Muscle layer of colon (tissue), 2 donors: ENCODE measurements around the gene FKBP14.
"Not testable (repeated sequence)": the region's sequence is repeated elsewhere in the genome, so short reads cannot be mapped to it uniquely, and the experiment has no call there.

Experiments
- H3K27ac ChIP-seq: one replicate; pipeline ENCODE4 v1.7.0; 2013; ENCODE audit warnings: low read depth, mild to moderate bottlenecking, low read length, moderate library complexity
- H3K27me3 ChIP-seq, 2 donors: one replicate each; pipeline ENCODE4 v1.7.0; 2013; ENCODE audit warnings: low read length in 2 of 2, mild to moderate bottlenecking in 2 of 2; ENCODE audit not compliant: insufficient read depth in 2 of 2, control insufficient read depth in 1 of 2
- H3K36me3 ChIP-seq: one replicate; pipeline ENCODE4 v1.7.0; 2013; ENCODE audit warnings: mild to moderate bottlenecking, low read length; ENCODE audit not compliant: insufficient read depth
- H3K4me1 ChIP-seq: one replicate; pipeline ENCODE4 v1.7.0; 2013; ENCODE audit warnings: mild to moderate bottlenecking, low read length; ENCODE audit not compliant: insufficient read depth
- H3K4me3 ChIP-seq, 2 donors: one replicate each; pipeline ENCODE4 v1.7.0; 2013; ENCODE audit warnings: low read length in 2 of 2, low read depth in 1 of 2, mild to moderate bottlenecking in 1 of 2, moderate library complexity in 1 of 2
- H3K9ac ChIP-seq: one replicate; pipeline ENCODE4 v1.7.0; 2013; ENCODE audit warnings: low read length
- H3K9me3 ChIP-seq: one replicate; pipeline ENCODE4 v1.7.0; 2013; ENCODE audit warnings: mild to moderate bottlenecking, low read length
- donor health status: abdominal sarcoma.
- donor health status: Adenocarcinoma of cecum.

The FKBP14 gene

DNA sequence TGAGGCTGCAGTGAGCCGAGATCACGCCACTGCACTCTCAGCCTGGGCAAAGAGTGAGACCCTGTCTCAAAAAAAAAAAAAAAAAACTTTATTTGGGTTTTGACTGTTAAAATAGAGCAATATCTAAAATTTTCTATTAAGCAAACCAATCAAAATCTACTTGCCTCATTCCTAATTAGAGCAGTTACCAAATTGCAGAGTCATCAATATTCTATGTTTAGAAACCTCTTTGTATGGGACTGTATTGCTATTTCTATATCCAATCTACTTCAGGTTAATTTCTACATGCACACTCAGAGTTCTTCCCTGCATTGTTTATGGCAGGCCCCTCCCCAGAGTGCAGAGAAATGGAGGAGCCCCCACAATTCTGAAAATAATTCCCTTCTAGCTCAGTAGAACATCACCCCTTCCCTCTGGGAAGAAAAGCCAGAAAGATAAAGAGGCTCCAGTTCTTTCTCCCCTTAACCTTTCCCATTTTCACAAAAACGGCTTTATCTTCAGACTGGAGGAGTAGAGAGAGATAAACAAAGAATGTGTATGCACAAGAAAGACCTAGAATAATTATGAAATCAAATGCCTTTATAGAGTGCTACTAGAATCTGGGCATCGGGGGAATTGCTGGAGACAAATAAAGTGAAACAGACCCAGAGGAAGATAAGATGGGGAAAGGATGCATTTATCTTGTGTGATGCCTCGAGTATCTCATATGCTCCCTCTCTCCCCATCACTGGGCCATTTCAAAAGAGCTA, 54.8 kb downstream of the FKBP14 start:
- H3K9me3 ChIP-seq = no peaks in the 10 kb centered on the region
- no peak overlapping the region for H3K9ac ChIP-seq
- peaks cover 2% of the 10 kb centered on the region for H3K36me3 ChIP-seq
- H3K27me3 ChIP-seq = no peaks in the 10 kb centered on the region
- H3K4me3 ChIP-seq = no peak overlapping the region
- H3K4me1 ChIP-seq = peaks cover 29% of the 10 kb centered on the region
- H3K27ac ChIP-seq = no peak overlapping the region

DNA sequence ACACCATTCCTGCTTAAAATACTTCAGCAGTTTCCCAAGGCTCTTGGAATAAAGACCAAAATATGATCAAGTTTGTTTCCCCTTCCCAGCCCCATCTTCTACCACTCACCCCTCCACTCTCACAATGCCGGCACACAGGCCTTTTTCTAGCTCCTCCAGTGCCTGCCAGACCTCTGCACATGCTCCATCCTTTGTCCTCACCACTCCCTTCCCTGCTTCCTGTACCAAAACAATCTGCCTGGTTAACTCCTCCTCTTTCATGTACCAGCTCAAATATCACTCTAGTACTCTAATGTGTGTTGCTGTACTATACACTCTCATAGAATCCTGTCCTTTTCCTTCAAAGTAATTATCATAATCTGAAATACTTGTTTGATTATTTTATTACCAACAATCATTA, 56.3 kb downstream of the FKBP14 start:
- H3K9ac ChIP-seq = no peak overlapping the region
- no peaks in the 10 kb centered on the region for H3K27me3 ChIP-seq
- H3K4me3 ChIP-seq = no peak overlapping the region
- no peaks in the 10 kb centered on the region for H3K9me3 ChIP-seq
- peaks cover 13% of the 10 kb centered on the region for H3K4me1 ChIP-seq
- peaks cover 15% of the 10 kb centered on the region for H3K36me3 ChIP-seq
- no peak overlapping the region for H3K27ac ChIP-seq

DNA sequence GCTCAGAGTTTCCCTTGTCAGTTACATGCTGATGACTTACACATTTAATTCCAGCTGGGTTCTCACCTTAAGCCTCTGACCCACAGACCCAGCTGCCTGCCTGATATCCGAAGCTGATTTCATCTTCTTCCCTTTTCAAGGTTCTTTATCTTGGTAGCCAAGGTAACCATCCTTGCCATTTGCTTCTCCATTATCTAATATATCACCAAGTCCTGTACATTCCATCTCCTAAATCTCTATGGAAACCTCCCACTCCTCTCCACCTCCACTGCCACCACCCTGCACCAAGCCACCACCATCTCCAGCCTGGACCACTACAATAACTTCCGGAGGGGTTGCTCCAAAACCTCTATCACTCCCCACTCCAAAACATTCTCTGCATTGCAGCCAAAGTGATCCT, 56.8 kb downstream of the FKBP14 start:
- H3K27ac ChIP-seq = no peak overlapping the region
- H3K27me3 ChIP-seq = no peaks in the 10 kb centered on the region
- H3K9me3 ChIP-seq = no peaks in the 10 kb centered on the region
- peaks cover 13% of the 10 kb centered on the region for H3K4me1 ChIP-seq
- H3K4me3 ChIP-seq = no peak overlapping the region
- H3K36me3 ChIP-seq = peaks cover 15% of the 10 kb centered on the region
- no peak overlapping the region for H3K9ac ChIP-seq

DNA sequence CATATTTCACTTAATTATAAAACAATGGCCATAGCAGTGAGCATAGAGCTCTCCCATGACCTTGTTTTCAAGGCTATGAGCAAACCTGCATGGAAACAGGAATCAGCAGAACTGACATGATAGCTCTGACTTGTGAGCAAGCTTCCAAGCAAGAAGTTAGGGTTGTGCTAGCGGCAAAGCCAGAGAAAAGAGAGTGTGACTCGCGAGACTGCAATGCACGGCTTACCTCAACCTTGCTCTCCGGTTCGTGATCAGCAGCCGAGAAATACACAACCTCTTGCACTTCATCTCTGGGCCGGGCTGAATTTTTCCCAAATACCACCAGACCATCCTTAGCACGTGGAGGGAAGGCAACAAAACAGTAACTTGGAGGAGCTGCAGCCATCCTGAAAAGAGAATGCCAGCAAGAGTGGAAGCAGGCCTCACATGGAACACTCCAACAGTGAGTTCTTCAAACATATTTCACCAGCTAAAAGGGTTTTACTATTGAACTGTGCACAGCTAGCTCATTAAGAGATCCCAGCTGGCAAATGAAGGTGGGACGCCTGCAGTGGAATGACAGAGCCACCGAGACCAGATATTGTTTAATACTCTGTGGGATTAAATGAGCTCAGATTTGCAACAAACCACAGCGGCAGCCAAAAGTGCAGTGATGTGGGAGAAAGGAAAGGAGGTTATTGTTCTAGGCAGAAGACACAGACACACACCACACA, 57.7 kb downstream of the FKBP14 start:
- no peaks in the 10 kb centered on the region for H3K9me3 ChIP-seq
- no peak overlapping the region for H3K27ac ChIP-seq
- H3K27me3 ChIP-seq = no peaks in the 10 kb centered on the region
- H3K9ac ChIP-seq = no peak overlapping the region
- no peak overlapping the region for H3K4me3 ChIP-seq
- peaks cover 15% of the 10 kb centered on the region for H3K36me3 ChIP-seq
- H3K4me1 ChIP-seq = peaks cover 13% of the 10 kb centered on the region

DNA sequence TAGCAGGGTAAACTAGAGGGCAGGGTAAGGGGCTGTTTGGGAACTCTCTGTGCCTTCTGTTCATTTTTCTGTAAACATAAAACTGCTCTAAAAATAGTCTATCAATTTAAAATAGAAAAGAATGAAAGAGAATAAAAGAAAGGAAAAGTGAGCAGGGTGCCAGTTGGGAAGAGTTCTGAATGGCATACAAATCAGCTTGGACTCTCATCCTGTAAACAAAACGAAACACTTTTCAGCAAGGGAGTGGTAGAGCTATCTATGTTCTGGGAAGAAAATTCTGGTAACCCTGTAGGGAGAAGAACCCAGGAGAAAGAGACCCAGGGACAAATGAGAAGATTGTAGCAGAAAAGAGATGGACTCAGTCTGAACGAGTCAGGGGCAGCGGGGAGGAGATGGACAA, 61.5 kb downstream of the FKBP14 start:
- no peaks in the 10 kb centered on the region for H3K4me1 ChIP-seq
- peaks cover 15% of the 10 kb centered on the region for H3K36me3 ChIP-seq
- no peak overlapping the region for H3K4me3 ChIP-seq
- H3K9me3 ChIP-seq = no peaks in the 10 kb centered on the region
- H3K9ac ChIP-seq = no peak overlapping the region
- H3K27ac ChIP-seq = no peak overlapping the region
- no peaks in the 10 kb centered on the region for H3K27me3 ChIP-seq

DNA sequence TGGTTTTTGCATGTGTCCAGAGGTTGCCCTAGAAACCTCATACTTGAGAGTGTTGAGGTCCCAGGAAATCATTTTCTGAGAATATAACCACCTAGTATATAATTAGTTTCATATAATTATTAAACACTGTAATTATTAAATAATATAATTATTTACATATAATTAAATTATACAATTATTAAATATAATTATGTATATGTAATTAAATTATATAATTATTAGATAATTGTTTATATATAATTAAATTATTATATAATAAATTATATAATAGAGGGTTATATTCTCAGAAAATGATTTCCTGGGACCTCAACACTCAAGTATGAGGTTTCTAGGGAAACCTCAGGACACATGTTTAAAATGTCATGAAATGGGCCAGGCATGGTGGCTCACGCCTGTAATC, 64.5 kb downstream of the FKBP14 start:
- Histone ChIP-seq H3K27me3 (no peaks in the 10 kb centered on the region), H3K9ac (no peak overlapping the region), H3K9me3 (no peaks in the 10 kb centered on the region), H3K36me3 (peaks cover 15% of the 10 kb centered on the region), H3K4me3 (no peak overlapping the region), H3K27ac (no peak overlapping the region), H3K4me1 (no peaks in the 10 kb centered on the region)

DNA sequence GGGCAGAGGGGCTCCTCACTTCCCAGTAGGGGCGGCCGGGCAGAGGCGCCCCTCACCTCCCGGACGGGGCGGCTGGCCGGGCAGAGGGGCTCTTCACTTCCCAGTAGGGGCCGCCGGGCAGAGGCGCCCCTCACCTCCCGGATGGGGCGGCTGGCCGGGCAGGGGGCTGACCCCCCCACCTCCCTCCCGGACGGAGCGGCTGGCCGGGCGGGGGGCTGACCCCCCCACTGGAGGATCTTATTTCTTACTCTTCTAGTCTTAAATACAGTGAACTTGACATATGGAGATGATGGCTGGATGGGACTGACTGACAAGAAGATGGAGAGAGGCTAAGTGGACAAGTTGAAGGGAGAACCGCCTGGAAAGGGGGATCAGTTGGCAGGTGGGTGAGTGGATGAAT, 64.9 kb downstream of the FKBP14 start:
- H3K4me3 ChIP-seq, H3K9ac ChIP-seq, H3K9me3 ChIP-seq, H3K27me3 ChIP-seq, H3K4me1 ChIP-seq, H3K27ac ChIP-seq: not testable (repeated sequence)
- H3K36me3 ChIP-seq = peaks cover 12% of the 10 kb centered on the region
